Activated naive CD4-positive, alpha-beta T cell treated with anti-CD3 and anti-CD28 coated beads, Interleukin-2, amount 50 U/mL, for 24 hours (primary cell): ENCODE data around the gene WBP2.
A peak's percentile ranks its signal among the peaks of the same experiment; 100 is the strongest.

ENCODE experiments used
- H3K27ac Mint-ChIP-seq: one replicate; pipeline ENCODE4 v1.8.0; 2021; ENCODE audit warnings: mild to moderate bottlenecking, mixed read lengths
- H3K27me3 Mint-ChIP-seq: one replicate; pipeline ENCODE4 v1.8.0; 2021; ENCODE audit warnings: mixed read lengths
- H3K36me3 Mint-ChIP-seq: one replicate; pipeline ENCODE4 v1.8.0; 2021; ENCODE audit warnings: mixed read lengths
- H3K4me1 Mint-ChIP-seq: one replicate; pipeline ENCODE4 v1.8.0; 2021; ENCODE audit warnings: mixed read lengths
- H3K4me3 Mint-ChIP-seq: one replicate; pipeline ENCODE4 v1.8.0; 2021; ENCODE audit warnings: mild to moderate bottlenecking, mixed read lengths
- H3K9me3 Mint-ChIP-seq: one replicate; pipeline ENCODE4 v1.8.0; 2021; ENCODE audit warnings: mixed read lengths

The WBP2 gene

DNA sequence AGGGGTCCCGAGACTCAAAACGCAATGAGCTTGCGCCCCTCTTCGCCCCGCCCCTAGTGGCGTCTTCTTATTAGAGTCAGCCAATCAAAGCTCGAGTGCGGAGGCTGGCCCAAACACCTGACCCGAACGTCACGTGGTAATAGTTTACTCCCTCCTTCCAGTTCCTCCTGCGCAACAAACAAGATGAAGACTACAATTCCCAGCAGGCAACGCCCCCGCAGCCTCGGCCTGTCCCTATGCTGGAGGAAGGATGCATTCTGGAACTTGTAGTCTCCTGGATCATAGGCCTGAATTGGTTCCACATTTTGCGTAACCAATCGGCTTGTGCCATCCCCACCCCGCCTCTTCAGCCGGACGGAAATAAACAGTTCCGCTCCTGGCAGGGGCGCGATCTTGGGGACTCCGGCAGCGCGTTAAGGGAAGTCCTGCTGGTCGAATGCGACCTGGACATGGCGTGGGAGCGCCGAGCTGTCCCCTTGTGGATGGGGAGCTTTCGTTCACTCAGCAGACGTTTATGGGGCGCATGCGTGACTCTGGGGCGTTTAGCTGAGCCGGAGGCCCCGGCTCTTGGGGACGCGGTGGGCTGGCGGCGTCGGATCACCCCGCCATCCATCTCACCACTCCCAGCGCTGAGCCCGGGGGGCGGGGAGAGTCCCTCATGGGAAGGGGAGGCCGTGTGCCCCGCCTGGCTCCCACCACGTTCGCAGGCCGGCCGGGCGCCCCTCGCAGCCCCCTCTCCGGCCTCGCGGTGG lies at the start of gene WBP2:
Gene WBP2, minus strand, starts transcription at position 26 of the 752 bp plus-strand sequence. CDS start 38 bp downstream, outside the sequence.
- Mint-ChIP-seq H3K36me3 (no peaks in the 10 kb centered on the region), H3K4me1 (peaks cover 31% of the 10 kb centered on the region), H3K27me3 (no peaks in the 10 kb centered on the region), H3K4me3 (no peak within 1 kb of the TSS), H3K27ac (peak within 1 kb of the TSS; percentile 90), H3K9me3 (no peaks in the 10 kb centered on the region)

- H3K4me1 Mint-ChIP-seq: peaks cover 9% of the 10 kb centered on the region
- H3K27me3 Mint-ChIP-seq: no peaks in the 10 kb centered on the region
- no peak overlapping the region for H3K4me3 Mint-ChIP-seq
- peaks cover 5% of the 10 kb centered on the region for H3K36me3 Mint-ChIP-seq
- no peaks in the 10 kb centered on the region for H3K9me3 Mint-ChIP-seq
- no peak overlapping the region for H3K27ac Mint-ChIP-seq
Observed at GRCh38 chr17:75902406-75902805, 47.3 kb upstream of the WBP2 start.

DNA sequence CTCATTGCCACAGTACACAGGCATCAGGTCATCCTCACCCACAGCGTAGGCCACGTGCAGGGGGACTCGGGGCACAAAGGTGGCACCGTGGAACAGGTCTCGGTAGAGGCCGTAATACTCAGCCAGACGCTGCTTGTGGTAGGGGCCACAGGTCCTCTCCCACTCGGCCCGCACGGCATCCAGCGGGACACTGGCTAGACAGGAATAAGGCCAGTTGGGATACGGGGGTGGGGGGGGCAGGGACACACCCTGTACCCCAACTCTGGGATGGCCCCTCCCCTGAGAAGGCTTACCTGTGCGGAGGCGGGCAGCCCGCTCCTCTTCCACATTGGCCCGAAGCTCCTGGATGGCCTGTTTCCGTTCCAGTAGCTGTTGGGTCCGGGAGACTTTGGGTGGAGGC lies 46.6 kb upstream of the WBP2 start:
- Mint-ChIP-seq H3K9me3 (no peaks in the 10 kb centered on the region), H3K36me3 (peaks cover 5% of the 10 kb centered on the region), H3K27ac (no peak overlapping the region), H3K4me3 (no peak overlapping the region), H3K4me1 (peaks cover 9% of the 10 kb centered on the region), H3K27me3 (no peaks in the 10 kb centered on the region)

GRCh38 chr17:75900691-75901533 lies 45.8 kb upstream of the WBP2 start:
- Mint-ChIP-seq H3K4me1 (peaks cover 4% of the 10 kb centered on the region), H3K27ac (no peak overlapping the region), H3K9me3 (no peaks in the 10 kb centered on the region), H3K4me3 (no peak overlapping the region), H3K27me3 (no peaks in the 10 kb centered on the region), H3K36me3 (peaks cover 5% of the 10 kb centered on the region)

DNA sequence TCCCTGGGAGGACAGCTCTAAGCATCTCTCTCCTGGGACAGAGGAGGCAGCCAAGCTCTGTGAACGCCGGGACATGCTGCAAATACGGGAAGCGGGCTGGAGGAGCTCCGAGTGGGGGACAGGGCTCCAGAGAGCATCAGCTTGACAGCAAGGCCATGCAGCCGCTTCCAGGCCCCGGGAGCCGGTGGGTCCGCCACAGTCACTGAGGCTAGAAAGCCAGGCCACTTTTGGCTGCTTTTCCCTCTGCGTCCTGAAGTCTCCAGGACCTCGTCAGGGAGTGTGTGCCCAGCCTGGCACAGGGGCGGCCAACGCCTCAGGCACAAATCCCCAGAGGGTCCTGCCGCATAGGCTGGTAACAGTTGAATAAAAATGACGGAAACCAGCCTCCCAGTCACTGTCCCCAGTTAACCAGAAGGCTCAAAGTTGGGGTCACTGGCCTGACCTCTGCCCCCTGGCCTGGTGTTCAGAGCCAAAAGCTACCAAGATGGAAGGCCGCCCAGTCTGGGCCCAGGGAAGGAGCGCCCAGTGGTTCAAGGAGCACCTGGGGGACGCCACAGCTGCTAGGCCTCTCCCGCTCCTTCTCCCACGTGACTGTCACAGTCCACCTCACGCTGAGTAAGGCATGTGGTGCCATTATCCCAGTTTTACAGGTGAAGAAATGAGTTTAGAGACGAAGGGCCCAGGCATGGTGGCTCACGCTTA lies 44.8 kb upstream of the WBP2 start:
- Mint-ChIP-seq H3K9me3 (no peaks in the 10 kb centered on the region), H3K27ac (no peak overlapping the region), H3K36me3 (peaks cover 5% of the 10 kb centered on the region), H3K4me3 (no peak overlapping the region), H3K27me3 (no peaks in the 10 kb centered on the region), H3K4me1 (peaks cover 13% of the 10 kb centered on the region)

GRCh38 chr17:75899353-75899752 lies 44.2 kb upstream of the WBP2 start:
- H3K4me3 Mint-ChIP-seq: no peak overlapping the region
- no peaks in the 10 kb centered on the region for H3K9me3 Mint-ChIP-seq
- H3K27ac Mint-ChIP-seq: no peak overlapping the region
- no peaks in the 10 kb centered on the region for H3K27me3 Mint-ChIP-seq
- peaks cover 14% of the 10 kb centered on the region for H3K4me1 Mint-ChIP-seq
- H3K36me3 Mint-ChIP-seq: peaks cover 5% of the 10 kb centered on the region

DNA sequence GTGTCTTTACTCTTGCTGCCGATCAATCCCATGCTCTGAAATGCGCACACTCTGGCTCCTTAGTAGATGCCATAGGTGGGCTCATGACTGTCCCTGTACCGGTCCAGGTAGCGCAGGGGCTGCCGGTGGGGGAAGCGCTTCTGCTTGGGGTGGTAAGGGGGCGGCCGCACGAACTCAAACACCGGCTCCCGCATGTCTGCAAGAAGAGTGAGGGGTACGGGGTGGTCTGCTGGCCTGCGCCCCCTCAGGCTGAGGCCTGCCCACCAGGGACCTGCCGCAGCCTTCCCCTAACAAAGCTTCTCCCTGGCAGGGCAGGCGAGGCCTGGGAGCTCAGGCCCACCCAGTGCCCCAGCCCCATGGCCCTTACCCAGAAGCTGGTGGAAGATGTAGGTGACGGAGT lies 43.7 kb upstream of the WBP2 start:
- Mint-ChIP-seq H3K36me3 (peaks cover 5% of the 10 kb centered on the region), H3K27ac (no peak overlapping the region), H3K4me1 (peaks cover 17% of the 10 kb centered on the region), H3K4me3 (peak overlapping the region; percentile 3), H3K27me3 (no peaks in the 10 kb centered on the region), H3K9me3 (no peaks in the 10 kb centered on the region)

GRCh38 chr17:75898065-75898464 lies 42.9 kb upstream of the WBP2 start:
- no peaks in the 10 kb centered on the region for H3K9me3 Mint-ChIP-seq
- peak overlapping the region; percentile 74 for H3K4me3 Mint-ChIP-seq
- H3K4me1 Mint-ChIP-seq: peaks cover 19% of the 10 kb centered on the region
- no peaks in the 10 kb centered on the region for H3K27me3 Mint-ChIP-seq
- H3K27ac Mint-ChIP-seq: no peak overlapping the region
- peaks cover 5% of the 10 kb centered on the region for H3K36me3 Mint-ChIP-seq

DNA sequence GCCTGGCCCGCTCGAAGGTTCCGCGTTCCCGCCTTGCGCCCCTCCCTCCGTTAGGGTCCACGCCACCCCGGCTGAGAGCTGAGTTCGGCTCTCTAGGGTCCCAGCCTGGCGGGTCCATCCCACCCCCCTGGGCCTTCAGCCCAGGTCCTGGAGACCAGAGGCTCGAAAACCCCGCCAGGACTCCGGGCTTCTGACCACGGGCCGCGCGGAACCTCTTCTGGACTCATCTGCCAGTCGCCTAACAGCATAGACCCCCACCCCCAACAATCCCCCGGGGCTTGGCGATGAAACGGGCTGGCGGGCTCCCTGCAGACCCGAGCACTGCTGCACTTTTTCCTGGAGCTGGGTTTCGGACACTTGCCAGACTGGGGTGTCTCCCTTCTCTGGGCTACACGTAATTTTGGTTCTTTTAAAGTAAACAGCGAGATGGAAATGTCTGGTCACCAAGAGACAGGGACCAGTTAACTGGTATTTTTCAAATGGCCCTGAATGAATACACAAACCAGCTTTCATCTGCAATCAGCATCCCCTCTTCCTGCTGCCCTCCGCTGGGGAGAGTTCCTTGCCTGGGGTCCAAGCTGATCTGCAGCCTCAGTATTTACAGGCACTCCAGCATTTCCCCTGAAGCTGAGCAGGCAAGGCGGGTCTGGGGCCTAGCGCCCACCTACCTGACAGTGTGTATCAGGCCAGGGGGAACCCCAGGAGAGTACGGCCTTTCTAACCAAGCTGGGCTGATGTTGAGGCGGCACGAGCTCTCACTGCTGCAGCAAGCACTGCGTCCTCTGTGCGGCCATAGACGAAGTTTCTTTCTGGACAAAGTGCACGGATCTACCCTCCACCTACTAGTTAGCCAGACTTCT lies 42.3 kb upstream of the WBP2 start:
- H3K36me3 Mint-ChIP-seq: peaks cover 5% of the 10 kb centered on the region
- H3K27ac Mint-ChIP-seq: peak overlapping the region; percentile 41
- H3K9me3 Mint-ChIP-seq: no peaks in the 10 kb centered on the region
- peak overlapping the region; percentile 74 for H3K4me3 Mint-ChIP-seq
- H3K27me3 Mint-ChIP-seq: no peaks in the 10 kb centered on the region
- H3K4me1 Mint-ChIP-seq: peaks cover 19% of the 10 kb centered on the region

- H3K27me3 Mint-ChIP-seq: no peaks in the 10 kb centered on the region
- no peaks in the 10 kb centered on the region for H3K9me3 Mint-ChIP-seq
- H3K36me3 Mint-ChIP-seq: peaks cover 5% of the 10 kb centered on the region
- peaks cover 19% of the 10 kb centered on the region for H3K4me1 Mint-ChIP-seq
- H3K4me3 Mint-ChIP-seq: peak within 1 kb of the TSS; percentile 81
- peak within 1 kb of the TSS; percentile 70 for H3K27ac Mint-ChIP-seq
Observed at GRCh38 chr17:75896415-75897159, 41.5 kb upstream of the WBP2 start, which contains the start of gene TRIM65. Gene TRIM65, minus strand, starts transcription at chr17:75896951. Its CDS starts 14 bp downstream, at chr17:75896937.

- no peaks in the 10 kb centered on the region for H3K27me3 Mint-ChIP-seq
Observed at GRCh38 chr17:75895370-75896155, 40.4 kb upstream of the WBP2 start.

DNA sequence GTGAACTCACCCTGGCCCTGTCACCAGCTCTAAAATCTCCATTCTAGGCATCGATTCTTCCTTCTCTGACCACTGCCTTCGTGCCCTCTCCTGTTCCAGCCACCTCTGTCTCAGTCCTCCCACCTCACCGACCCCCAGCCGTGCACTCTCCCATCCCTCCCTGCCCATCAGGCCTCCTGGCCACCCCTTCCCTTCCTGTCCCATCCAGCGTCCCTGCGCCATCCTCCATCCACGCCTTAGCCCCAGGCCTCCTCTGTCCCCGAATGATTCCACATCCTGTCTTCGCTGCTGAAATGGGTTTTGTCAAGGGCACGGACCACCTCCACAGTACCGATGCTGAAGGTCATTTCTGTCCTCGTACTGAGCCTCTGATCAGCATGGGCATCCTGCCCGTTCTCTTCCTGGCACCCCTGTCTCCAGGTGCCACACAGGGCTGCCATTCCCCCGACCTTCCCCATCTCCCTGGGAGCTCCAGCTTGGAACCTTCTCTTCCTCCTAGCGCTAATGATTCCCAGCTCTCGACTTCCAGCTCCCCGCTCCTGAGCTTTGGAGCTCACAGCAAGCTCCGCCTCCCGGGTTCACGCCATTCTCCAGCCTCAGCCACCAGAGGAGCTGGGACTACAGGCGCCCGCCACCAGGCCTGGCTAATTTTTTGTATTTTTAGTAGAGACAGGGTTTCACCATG lies 39.1 kb upstream of the WBP2 start:
- H3K36me3 Mint-ChIP-seq: peaks cover 3% of the 10 kb centered on the region

More at GRCh38 chr17:75895370-75896155, 40.4 kb upstream of the WBP2 start:
- peaks cover 19% of the 10 kb centered on the region for H3K4me1 Mint-ChIP-seq
- peaks cover 5% of the 10 kb centered on the region for H3K36me3 Mint-ChIP-seq
- H3K9me3 Mint-ChIP-seq: no peaks in the 10 kb centered on the region
- peak overlapping the region; percentile 81 for H3K4me3 Mint-ChIP-seq
- H3K27ac Mint-ChIP-seq: peak overlapping the region; percentile 38

DNA sequence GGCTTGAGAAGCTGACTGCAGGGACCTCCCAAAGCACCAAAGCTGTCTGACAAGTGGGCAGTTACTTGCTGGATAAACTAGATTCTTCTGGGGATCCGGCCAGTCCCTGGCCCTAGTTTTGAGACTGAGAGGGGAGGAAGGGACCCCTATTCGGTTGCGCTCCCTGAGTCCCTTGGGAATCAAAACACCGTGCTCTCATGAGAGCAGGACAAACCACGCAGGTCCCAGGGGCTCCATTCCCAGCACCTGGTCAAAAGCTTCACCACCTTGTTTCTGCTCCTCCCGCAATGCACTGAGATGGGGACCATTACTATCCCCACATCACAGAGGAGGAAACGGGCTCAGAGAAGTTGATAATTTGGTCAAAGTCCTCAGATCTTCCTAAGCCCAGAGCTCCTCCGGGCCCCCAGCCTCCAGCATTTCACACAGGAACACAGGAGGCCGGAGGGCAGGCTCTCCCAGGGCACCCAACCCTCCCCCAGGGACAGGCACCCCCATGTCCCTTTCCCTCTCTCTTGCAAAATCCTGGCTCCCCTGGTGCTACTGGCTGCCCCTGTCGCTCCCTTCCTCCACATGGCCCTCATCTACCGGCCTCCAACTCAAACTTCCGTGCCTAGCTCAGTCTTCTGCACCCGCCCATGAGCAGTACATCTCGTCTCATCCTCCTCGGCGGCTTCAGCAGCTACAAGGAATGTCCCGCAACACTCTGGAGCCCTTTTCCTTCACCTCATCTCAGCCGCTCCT lies 38.3 kb upstream of the WBP2 start:
- Mint-ChIP-seq H3K27ac (peak overlapping the region; percentile 69), H3K36me3 (no peaks in the 10 kb centered on the region), H3K4me3 (peak overlapping the region; percentile 9)

More for the DNA sequence above, 39.1 kb upstream of the WBP2 start:
- Mint-ChIP-seq H3K4me1 (peaks cover 19% of the 10 kb centered on the region), H3K9me3 (no peaks in the 10 kb centered on the region), H3K27ac (peak overlapping the region; percentile 69), H3K27me3 (no peaks in the 10 kb centered on the region), H3K4me3 (peak overlapping the region; percentile 9)

More for the DNA sequence above, 38.3 kb upstream of the WBP2 start:
- peaks cover 19% of the 10 kb centered on the region for H3K4me1 Mint-ChIP-seq
- H3K9me3 Mint-ChIP-seq: no peaks in the 10 kb centered on the region
- no peaks in the 10 kb centered on the region for H3K27me3 Mint-ChIP-seq
